ENCODE data around the gene TNN.

- no peak for TF ChIP-seq BHLHE40 (IDR thresholded peaks at IDR 0.05; ENCODE audit: borderline replicate concordance)
- no peak for TF ChIP-seq ZNF384 (IDR thresholded peaks at IDR 0.05)
- TF ChIP-seq FOXK2 (IDR thresholded peaks at IDR 0.05): no peak
Measured at GRCh38 chr1:175077356-175078030, 9.9 kb downstream of the TNN start.

All from HEK293T (cell line).